NCI-H1092 (cell line): ENCODE measurements around the gene FAM110C.
"Not testable (repeated sequence)": the region's sequence is repeated elsewhere in the genome, so short reads cannot be mapped to it uniquely, and the experiment has no call there.

Experiments
- DNase-seq: peaks from one replicate; lab custom pipeline; 2025; lab: John Stamatoyannopoulos, UW

Gene FAM110C, protein sequence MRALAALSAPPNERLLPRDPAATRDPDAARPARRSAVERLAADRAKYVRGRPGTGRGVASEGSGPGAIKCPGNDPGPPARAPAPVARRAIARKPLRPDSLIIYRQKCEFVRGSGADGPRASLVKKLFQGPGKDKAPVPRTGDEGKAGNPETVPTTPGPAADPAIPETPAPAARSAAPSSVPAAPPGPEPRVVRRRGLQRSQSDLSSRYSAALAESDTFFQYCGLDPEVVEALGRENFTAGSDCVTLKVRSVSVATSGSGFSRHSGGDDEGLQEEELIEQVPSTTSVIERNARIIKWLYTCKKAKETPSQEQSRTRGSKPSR

DNA sequence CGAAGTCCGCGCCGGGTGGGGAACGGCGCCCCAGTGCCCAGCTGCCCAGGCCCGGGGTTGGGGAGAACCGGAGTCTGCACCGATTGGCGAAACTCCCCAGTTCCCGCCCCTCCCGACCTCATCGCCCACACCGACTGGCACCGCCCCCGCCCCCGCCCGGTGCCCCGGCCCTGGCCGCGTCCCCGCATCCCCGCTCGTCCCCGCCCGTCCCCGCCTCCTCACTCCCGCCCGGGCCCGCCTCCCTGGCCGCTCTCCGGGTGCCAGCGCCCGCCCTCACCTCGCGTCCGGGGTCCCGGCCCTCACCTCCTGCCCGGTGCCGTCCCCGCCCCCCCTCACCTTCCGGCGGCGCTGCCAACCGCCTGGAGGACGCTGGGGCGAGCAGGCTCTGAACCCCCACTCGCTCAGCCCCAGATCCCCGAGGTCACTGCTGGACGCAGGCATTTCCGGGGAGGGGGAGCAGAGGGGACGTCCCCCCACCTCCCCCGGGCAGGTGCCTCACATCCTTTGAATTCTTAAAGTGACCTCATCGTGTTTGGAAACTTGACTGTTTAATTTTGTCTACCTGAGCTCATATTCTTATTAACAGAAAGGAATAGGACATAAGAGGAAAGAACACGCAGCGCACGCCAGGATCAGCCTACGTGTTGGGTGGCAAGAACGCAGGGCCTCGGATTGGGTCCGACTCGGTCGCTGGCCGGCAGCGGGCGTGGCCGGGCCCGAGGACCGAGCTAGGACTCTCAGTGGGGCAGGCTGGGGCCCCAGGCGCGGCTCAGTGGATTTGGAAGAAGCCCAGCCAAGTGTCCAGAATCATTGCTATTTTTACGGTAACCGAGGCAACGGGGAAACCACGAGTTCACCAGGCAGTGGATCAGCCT, at the start of gene FAM110C:
TSS of gene FAM110C (minus strand) at position 35 of the 875 bp plus-strand sequence. CDS start 120 bp downstream, outside the sequence.
- DNase-seq, result no peak

DNA sequence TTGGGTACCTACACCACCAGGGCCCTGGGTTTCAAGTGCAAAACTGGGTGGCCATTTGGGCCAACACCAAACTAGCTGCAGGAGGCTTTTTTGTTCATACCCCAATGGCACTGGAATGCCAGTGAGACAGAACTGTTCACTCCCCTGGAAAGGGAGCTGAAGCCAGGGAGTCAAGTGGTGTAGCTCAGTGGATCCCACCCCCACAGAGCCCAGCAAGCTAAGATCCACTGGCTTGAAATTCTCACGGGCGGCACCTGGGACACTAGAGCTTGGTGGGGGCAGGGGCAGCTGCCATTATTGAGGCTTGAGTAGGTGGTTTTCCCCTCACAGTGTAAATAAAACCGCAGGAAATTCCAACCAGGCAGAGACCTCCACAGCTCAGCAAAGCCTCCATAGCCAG, 46.0 kb upstream of the FAM110C start:
- no peak for DNase-seq

DNA sequence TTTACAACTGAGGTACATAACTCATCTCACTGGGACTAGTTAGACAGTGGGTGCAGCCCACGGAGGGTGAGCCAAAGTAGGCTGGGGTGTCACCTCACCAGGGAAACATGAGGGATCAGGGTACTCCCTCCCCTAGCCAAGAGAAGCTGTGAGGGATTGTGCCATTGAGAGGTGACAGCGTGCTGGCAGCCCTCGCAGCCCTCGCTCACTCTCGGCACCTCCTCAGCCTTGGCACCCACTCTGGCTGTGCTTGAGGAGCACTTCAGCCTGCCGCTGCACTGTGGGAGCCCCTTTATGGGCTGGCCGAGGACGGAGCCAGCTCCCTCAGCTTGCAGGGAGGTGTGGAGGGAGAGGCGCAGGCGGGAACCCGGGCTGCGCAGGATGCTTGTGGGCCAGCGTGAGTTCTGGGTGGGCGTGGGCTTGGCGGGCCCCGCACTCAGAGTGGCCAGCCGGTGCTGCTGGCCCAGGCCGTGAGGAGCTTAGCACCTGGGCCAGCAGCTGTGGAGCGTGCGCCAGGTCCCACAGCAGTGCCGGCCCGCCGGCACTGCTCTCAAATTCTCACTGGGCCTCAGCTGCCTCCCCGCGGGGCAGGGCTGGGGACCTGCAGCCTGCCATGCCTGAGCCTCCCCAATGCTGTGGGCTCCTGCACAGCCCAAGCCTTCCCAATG, 44.5 kb upstream of the FAM110C start:
- no peak for DNase-seq

DNA sequence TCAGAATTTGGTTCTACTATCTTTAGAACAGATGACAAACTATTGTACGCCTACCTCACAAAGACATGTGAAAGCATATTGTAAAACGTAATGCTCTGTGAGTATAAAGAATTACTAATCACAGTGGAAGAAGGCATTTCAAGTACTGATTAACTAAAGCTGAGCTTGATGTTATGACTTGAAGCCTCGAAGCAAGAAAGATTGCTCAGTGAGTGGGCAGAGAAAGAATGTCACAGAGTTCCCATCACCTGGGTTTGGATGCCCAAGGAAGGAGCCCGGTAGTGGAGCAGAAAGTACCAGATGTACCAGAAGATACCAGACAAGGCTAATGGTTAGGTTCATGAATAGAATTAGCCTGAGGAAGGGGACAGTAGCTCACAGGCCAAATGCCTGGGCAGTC, 39.5 kb upstream of the FAM110C start:
- DNase-seq, result no peak

DNA sequence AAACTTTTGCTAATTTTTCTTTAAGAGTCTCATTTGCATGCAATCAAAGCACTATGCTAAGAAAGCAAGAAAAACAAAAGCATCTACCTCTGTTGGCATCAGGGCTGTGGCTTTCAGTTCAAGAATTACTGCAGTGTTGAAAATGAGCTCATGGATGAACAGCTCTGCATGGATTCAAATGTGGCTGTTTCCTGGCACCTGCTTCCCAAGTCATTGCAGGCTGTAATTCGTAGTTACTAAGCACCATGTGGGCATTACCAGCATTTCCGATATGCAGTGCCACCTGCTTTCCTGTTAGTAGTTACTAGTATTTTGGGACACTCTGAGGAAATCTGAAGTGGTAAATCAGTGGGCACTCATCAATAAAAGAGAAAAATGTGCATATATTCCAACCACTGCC, 37.8 kb upstream of the FAM110C start:
- no peak for DNase-seq

DNA sequence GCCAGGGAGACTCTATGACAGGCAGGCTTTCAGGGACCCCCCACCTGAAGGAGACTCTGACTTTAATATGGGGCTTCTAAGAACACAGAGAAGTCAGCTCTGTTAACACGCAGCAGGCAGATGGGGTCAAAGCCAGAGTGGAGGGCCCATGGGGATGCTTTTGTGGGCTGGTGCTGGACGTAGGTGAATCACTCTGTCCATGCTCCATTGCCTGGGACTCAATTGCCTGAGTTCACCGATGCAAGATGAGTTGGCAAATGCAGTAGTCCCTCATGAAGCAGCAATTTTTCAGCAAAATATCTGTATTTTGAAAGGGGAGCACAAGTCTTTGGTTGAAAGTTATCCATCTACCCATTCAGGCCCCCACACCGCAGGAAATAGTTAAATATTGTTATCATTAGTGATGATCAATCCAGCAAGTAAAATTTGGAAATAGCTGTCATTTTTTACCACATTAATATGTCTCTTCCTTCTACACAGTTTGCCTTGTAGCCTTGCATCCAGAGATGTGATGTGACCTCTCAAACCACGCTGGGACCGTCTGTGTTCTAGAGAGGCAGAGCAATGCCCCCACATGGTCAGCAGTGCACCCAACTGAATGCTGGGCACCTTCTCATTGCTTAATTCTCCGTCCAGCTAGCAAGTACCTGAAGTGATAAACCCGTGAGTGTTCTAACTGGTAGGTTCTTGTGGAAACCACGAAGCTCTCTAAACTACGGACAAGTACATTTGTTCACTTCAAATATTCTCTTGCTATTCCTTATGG, 34.8 kb upstream of the FAM110C start:
- DNase-seq, result no peak

DNA sequence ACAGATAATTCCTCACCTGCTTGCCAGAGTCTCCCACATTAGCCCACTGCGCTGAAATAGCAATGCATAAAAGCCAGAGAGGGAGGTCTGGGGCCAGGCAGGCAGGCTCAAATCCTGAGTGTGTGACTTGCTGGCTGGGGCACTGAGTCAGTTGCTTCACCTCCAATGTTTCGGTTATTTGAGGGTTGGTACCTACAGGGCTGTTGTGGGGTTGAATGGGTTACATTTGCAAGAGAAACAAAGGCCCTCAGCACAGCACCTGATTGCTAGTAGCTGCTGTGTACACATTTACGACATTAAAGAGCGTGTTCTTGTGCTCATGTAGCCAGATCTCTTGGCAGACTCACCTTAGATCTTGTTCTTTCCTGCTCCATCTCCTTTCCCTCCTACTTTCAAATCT, 34.1 kb upstream of the FAM110C start:
- no peak for DNase-seq

DNA sequence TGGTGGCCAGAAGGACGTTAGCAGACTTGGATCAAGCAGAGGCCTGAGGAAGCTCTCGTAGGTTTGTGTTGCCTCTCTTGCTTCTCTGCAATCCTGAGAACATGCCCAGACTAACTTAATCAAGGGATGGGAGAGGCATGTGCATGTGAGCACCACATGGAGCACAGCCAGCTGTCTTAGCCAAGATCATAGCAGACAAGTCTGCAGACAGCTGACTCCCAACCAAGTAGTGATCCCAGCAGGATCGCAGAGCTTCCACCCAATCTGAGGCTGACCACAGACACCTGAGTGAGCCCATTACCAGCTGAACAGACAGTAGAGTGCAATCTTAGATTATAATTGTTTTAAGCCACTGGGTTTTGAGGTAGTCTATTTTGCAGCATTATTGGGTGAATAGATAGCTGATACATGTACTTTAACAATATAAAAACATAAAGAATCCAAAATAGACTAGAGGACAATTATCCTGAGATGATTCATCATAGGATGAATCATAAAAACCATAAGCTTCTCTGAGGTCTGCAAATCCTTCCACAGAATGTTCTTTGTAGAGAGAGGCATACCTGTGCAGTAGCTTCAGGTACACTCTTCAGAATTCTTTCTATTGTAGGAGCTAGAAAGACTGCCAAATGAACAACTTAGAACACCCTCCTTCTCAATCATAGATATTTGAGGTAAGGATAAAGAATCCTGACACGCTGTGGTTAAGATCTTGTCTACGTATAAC, 25.2 kb upstream of the FAM110C start:
- no peak for DNase-seq

DNA sequence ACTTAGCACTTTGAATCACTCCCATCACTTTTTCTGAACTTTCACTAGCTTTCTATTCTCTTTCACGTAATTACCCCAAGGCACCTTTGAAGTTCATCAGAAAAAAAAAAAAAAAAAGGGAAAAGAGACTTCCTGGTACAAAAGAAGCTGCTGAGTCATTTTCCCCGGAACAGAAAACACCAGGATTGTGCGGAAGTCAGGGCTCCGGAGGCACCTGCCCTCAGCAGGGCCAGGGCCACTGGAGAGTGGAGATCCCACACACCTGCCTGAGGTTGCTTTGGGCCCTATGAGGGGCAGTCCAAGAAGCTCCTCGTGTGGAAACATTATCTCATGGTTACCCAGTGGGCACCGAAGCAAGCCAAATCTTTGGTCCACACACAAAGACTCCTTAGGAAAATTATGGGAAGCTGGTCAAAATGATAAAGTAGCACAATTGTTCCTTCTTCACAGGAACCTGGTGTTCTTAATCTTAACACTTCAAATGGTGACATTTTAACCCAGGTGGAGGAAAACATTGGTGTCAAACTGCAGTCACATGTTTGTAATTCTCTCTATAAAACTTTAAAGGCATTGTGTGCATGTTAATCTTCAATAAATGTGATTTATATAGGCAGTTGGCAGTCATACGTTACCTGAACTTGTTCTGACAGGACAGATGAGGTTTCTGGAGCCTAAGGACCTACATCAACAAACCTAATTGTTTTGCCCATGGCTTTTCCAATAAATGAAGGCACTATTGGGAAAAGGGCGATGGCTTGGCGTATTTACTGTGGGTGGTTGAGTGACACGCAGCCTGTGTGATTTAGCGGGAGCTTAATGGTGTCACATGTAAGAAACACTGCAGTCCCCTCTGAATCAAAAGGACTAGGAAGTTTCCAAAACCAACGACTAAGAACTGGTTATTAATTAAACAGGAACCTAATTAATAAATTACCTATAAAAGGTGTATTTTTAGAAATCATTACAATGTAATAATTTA, 23.4 kb upstream of the FAM110C start:
- DNase-seq, result no peak

DNA sequence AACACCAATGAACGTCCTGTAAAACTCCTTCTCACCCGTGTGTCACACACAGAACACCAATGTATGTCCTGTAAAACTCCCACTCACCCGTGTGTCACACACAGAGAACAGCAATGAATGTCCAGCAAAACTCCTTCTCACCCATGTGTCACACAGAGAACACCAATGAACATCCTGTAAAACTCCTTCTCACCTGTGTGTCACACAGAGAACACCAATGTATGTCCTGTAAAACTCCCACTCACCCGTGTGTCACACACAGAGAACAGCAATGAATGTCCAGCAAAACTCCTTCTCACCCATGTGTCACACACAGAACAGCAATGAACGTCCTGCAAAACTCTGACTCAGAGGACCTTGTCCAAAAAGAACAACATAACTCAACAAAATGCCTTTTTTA, 22.3 kb upstream of the FAM110C start:
- not testable (repeated sequence) for DNase-seq

DNA sequence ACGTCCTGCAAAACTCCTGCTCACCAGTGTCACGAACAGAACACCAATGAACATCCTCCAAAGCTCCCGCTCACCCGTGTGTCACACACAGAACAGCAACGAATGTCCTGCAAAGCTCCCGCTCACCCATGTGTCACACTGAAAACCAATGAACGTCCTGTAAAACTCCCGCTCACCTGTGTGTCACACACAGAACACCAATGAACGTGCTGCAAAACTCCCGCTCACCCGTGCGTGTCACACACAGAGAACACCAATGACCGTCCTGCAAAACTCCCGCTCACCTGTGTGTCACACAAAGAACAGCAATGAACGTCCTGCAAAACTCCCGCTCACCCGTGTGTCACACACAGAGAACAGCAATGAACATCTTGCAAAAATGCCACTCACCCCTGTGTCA, 20.5 kb upstream of the FAM110C start:
- no peak for DNase-seq

DNA sequence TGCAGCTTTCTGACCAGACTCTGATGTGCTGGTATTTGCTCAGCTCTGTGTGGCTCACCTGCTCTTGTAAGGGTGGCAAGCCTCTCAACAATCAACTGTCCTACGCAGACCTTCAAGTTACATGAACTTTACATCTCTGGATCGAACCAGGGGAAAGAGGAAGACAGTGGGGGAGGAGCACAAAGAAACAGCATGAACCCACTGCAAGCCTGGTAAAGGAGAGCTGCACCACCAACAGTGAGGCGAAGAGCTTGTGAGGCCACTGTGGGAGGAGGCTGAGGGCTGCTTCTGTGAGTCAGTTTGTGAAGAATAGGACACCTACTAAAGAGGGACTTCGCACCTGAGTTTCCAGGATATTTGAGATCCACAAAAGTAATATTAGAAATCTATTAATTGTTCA, 18.8 kb upstream of the FAM110C start:
- DNase-seq, result no peak

DNA sequence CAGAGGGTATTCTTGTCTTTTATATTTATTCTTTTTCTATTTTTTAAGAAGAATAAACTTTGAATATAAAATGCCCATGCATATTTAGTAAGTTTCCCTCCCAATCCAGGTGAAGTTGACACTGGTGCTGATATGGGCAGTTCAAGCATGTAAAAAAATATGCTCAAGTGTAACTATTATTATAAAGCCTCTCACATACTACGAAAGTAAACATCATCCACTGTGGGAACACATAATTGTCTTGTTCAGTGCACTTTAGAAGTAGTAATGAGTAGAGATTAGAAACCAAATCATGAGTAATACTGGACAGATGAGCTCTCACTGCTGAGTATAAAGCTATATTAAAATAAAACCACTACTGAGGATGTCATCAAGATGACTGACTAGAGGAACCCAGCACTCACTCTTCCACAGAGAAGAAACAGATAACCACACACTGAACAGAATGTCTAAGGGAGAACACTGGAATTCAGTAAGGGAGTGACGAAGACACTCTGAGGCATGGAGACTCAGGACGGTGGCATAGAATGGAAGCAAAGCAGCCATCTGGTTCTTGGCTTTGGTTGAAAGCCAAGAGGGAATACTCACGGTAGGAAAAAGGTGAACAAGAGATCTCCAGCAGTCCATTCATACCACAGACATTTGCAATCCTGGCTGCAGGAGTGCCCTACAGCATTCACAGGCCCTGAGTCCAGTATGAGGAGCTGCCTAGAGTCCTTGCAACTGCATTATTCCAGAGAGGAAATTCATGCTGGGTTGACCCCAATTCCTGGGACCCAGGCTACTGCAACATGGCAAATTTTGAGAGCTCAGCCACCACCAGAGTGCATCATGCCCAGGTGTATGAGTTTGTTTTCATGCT, 9.5 kb upstream of the FAM110C start:
- no peak for DNase-seq

DNA sequence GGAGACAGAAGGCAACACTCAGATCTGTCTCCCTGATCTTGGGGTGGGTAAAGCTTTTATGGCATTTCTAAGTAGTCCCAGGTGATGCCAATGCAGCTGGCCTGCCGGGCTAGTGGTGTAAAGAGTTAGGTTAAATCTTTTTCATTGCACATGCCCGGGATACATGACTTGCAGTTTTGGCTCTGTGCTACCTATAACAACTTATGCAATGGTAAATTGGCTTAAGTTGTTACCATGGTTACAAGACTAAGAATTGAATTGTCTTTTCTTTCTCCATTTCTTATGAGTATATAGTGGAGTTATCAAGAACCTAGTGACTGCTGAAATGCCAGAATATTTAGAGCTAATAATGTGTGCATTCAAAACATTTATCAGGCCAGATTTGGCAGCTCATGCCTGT, 5.3 kb upstream of the FAM110C start:
- no peak for DNase-seq

DNA sequence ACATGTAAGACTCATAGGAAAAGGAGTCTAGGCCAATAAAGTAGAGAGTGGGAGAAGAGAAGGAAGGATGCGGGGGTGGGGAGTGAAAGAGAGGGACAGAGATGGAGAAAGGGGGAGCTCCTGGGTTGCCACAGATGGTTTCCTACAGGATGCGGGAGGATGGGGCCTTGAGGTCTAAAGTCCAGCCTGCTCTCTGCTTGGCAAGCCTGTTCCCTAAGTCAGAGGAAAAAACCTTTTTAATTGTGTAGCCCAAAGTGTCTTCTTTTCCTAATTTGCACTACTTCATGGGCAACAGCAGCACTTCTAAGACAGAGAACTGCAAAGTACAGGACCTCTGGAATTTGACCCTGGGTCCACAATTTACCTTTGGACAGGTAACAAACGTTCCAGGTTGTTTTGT, 1.4 kb upstream of the FAM110C start:
- DNase-seq, result no peak

DNA sequence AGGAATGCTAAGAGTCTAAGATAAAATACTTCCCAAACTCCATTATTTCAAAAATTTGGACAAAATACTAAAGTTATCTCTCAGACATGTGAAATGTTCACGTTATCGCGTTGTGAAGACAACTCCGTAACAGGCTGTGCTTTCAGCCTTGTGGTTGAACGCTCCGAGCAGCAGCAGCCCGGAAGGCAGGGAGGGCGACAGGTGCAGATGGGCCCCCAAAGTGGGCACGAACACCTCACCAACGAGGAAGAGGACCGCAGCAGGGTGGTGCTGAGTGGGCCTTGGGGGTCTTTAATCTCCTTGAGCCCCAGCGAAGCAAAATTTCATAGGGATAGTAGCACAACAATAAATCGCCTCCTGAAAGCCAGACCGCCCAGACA, 1.0 kb upstream of the FAM110C start:
- DNase-seq, result no peak

DNA sequence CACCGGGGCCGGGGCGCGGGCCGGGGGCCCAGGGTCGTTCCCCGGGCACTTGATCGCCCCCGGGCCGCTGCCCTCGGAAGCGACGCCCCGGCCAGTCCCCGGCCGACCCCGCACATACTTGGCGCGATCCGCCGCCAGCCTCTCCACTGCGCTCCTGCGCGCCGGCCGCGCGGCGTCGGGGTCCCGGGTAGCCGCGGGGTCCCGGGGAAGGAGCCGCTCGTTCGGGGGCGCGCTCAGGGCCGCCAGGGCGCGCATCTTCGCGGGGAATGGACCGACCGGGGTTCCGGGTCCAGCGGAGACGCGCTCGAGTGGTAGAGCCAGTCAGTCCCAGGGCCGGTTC, 204 bp downstream of the FAM110C start:
- no peak for DNase-seq

DNA sequence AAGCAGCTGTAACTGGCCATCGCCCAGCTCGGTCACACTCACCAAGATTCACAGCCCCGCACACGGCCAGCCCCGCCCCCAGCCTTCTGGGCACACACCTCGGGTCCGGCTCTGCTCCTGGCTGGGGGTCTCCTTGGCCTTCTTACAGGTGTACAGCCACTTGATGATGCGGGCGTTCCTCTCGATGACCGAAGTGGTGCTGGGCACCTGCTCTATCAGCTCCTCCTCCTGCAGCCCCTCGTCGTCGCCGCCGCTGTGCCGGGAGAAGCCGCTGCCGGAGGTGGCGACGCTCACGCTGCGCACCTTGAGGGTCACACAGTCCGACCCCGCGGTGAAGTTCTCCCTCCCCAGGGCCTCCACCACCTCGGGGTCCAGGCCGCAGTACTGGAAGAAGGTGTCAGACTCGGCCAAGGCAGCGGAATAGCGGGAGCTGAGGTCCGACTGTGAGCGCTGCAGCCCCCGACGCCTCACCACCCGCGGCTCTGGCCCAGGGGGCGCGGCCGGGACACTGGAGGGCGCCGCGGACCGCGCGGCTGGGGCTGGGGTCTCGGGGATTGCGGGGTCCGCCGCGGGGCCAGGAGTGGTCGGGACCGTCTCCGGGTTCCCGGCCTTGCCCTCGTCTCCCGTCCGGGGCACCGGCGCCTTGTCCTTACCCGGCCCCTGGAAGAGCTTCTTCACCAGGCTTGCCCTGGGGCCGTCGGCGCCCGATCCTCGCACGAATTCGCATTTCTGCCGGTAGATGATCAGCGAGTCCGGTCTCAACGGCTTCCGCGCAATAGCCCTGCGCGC, 769 bp downstream of the FAM110C start:
- no peak for DNase-seq
